GM18520 (cell line): Measurements from ENCODE around the gene MXI1.
A peak's percentile ranks its signal among the peaks of the same experiment; 100 is the strongest.

Experiments
- ATAC-seq: cut with Tn5 transposase; IDR thresholded peaks from one replicate; pipeline ENCODE4 v1.9.1; 2021; ENCODE audit not compliant: unreplicated experiment

Gene MXI1

GRCh38 chr10:110207011-110207804 is at the start of gene MXI1:
Gene MXI1, plus strand, starts transcription at chr10:110207605. Its CDS starts 204 bp downstream, at chr10:110207809.
- peak; percentile 51 for ATAC-seq

- no peak for ATAC-seq
Observed at GRCh38 chr10:110158051-110159005, 49.1 kb upstream of the MXI1 start.

GRCh38 chr10:110160081-110160480 is 47.3 kb upstream of the MXI1 start:
- no peak for ATAC-seq

GRCh38 chr10:110160522-110160921 is 46.9 kb upstream of the MXI1 start:
- no peak for ATAC-seq

- no peak for ATAC-seq
Observed at GRCh38 chr10:110162741-110163145, 44.7 kb upstream of the MXI1 start.

GRCh38 chr10:110163192-110163773 is 44.1 kb upstream of the MXI1 start:
- no peak for ATAC-seq

GRCh38 chr10:110163841-110164240 is 43.6 kb upstream of the MXI1 start:
- no peak for ATAC-seq

GRCh38 chr10:110165239-110165638 is 42.2 kb upstream of the MXI1 start:
- ATAC-seq: no peak

- ATAC-seq: no peak
Observed at GRCh38 chr10:110167149-110167548, 40.3 kb upstream of the MXI1 start.

- no peak for ATAC-seq
Observed at GRCh38 chr10:110168601-110169481, 38.6 kb upstream of the MXI1 start.

- ATAC-seq: no peak
Observed at GRCh38 chr10:110169586-110169985, 37.8 kb upstream of the MXI1 start.

- ATAC-seq: no peak
Observed at GRCh38 chr10:110170142-110170971, 37.0 kb upstream of the MXI1 start.

- ATAC-seq: no peak
Observed at GRCh38 chr10:110171032-110171431, 36.4 kb upstream of the MXI1 start.

GRCh38 chr10:110172155-110172554 is 35.2 kb upstream of the MXI1 start:
- ATAC-seq: no peak

GRCh38 chr10:110174201-110174600 is 33.2 kb upstream of the MXI1 start:
- ATAC-seq: no peak

GRCh38 chr10:110174816-110175215 is 32.6 kb upstream of the MXI1 start:
- ATAC-seq: no peak

- ATAC-seq: no peak
Observed at GRCh38 chr10:110175406-110175805, 32.0 kb upstream of the MXI1 start.

GRCh38 chr10:110176141-110177030 is 31.0 kb upstream of the MXI1 start:
- ATAC-seq: no peak

- no peak for ATAC-seq
Observed at GRCh38 chr10:110179220-110179619, 28.2 kb upstream of the MXI1 start.
